Keratinocyte (primary cell): ENCODE data around the gene BRF1. TPM values are rescaled to one million over a fixed set of nuclear protein-coding genes. Genes with fewer than 3 reads are reported as not detected.

Experiments
- DNase-seq: peaks from one replicate; pipeline ENCODE4 v3.0.0-alpha.2; 2011; ENCODE audit warnings: low read depth, missing footprints, low spot score
- FAIRE-seq: peaks from 2 replicates; lab custom pipeline; 2011; peaks lifted over from hg19 to GRCh38; lab: Jason Lieb, UNC
- H2AFZ ChIP-seq: 2 replicates; pipeline ENCODE4 v1.6.0; 2012; ENCODE audit warnings: low read length, control low read depth, inconsistent platforms; ENCODE audit not compliant: control insufficient read depth
- H3K27ac ChIP-seq: 2 replicates; pipeline ENCODE4 v1.5.1; 2011; ENCODE audit warnings: low read length; ENCODE audit not compliant: control insufficient read depth, insufficient read depth
- H3K27me3 ChIP-seq: 3 replicates; pipeline ENCODE4 v1.6.0; 2011; ENCODE audit warnings: low read length; ENCODE audit not compliant: control insufficient read depth, insufficient read depth; ENCODE audit errors: extremely low read depth
- H3K36me3 ChIP-seq, 2 experiments: 2 replicates in 1 of 2; 3 replicates in 1 of 2; pipeline ENCODE4 v1.5.1; 2011; ENCODE audit warnings: low read length in 2 of 2, mild to moderate bottlenecking in 1 of 2; ENCODE audit not compliant: control insufficient read depth in 2 of 2, insufficient read depth in 2 of 2; ENCODE audit errors: extremely low read depth in 1 of 2
- H3K4me1 ChIP-seq: 3 replicates; pipeline ENCODE4 v1.5.1; 2011; ENCODE audit warnings: low read length; ENCODE audit not compliant: control insufficient read depth, insufficient read depth; ENCODE audit errors: extremely low read depth
- H3K4me2 ChIP-seq: 3 replicates; pipeline ENCODE4 v1.6.0; 2011; ENCODE audit warnings: low read depth, low read length; ENCODE audit not compliant: control insufficient read depth, insufficient read depth; ENCODE audit errors: extremely low read depth
- H3K4me3 ChIP-seq, 3 experiments: fragments of 200-600 bp in 1 of 3; sonication (generic) in 1 of 3; 2 replicates in 2 of 3; 3 replicates in 1 of 3; pipeline ENCODE4 v1.5.1; 2011 to 2016; ENCODE audit warnings: low read length in 3 of 3, mild to moderate bottlenecking in 3 of 3, control low read depth in 2 of 3, inconsistent platforms in 1 of 3, low read depth in 1 of 3, mixed read lengths in 1 of 3, mixed run types in 1 of 3, moderate library complexity in 1 of 3; ENCODE audit not compliant: control insufficient read depth in 2 of 3, insufficient read depth in 2 of 3; ENCODE audit errors: extremely low read depth in 1 of 3
- H3K79me2 ChIP-seq: 2 replicates; pipeline ENCODE4 v1.6.0; 2012; ENCODE audit warnings: low read length; ENCODE audit not compliant: control insufficient read depth, insufficient read depth
- H3K9ac ChIP-seq: 3 replicates; pipeline ENCODE4 v1.6.0; 2011; ENCODE audit warnings: low read length; ENCODE audit not compliant: control insufficient read depth, insufficient read depth; ENCODE audit errors: extremely low read depth
- H3K9me1 ChIP-seq: 3 replicates; pipeline ENCODE4 v1.6.0; 2011; ENCODE audit warnings: low read length; ENCODE audit not compliant: control insufficient read depth, insufficient read depth; ENCODE audit errors: extremely low read depth
- H3K9me3 ChIP-seq: 2 replicates; pipeline ENCODE4 v1.5.1; 2012; ENCODE audit warnings: low read depth, low read length; ENCODE audit not compliant: control insufficient read depth
- H4K20me1 ChIP-seq: 3 replicates; pipeline ENCODE4 v1.6.0; 2011; ENCODE audit warnings: low read length; ENCODE audit not compliant: control insufficient read depth, insufficient read depth; ENCODE audit errors: extremely low read depth
- CTCF ChIP-seq, 3 experiments: IDR thresholded peaks in 1 of 3; conservative IDR thresholded peaks in 1 of 3; optimal IDR thresholded peaks in 1 of 3; 2 replicates in 2 of 3; 3 replicates in 1 of 3; pipeline versions ENCODE3 to v1.5.1; 2011; ENCODE audit warnings: low read length in 3 of 3, mild to moderate bottlenecking in 3 of 3, moderate library complexity in 2 of 3, control low read depth in 1 of 3, inconsistent platforms in 1 of 3; ENCODE audit not compliant: insufficient read depth in 2 of 3; ENCODE audit errors: extremely low read depth in 1 of 3
- EZH2 ChIP-seq: IDR thresholded peaks from one replicate; pipeline ENCODE4 v1.6.1; 2012; ENCODE audit warnings: inconsistent platforms, mild to moderate bottlenecking, low read length, moderate library complexity
- dilution Hi-C: fragments of 300-500 bp; cut with MboI; formaldehyde crosslinking; loops from one replicate; pipeline ENCODE4 v1.7.0; 2020; ENCODE audit warnings: low sequenced_read_pairs; ENCODE audit not compliant: extremely low pct_ligation_motif_present
- polyA plus RNA-seq, 5 experiments: library from polyadenylated mRNA; depleted of rRNA in 3 of 5; stranded (reverse) in 3 of 5; stranded (forward) in 1 of 5; unstranded in 1 of 5; fragments of >200 nt; gene quantifications; 1 replicate in 1 of 5; 2 replicates in 3 of 5; 3 replicates in 1 of 5; pipeline versions ENCODE4 v1.2.1 to v1.2.3, GENCODE V29; 2011 to 2012; ENCODE audit warnings: missing spikeins in 2 of 5, low read depth in 1 of 5, low replicate concordance in 1 of 5

Gene BRF1
- polyA plus RNA-seq, 1 donor (not counting 4 experiments of a cell fraction or from before 2014, with no cell fraction given): 6.5 TPM

GRCh38 chr14:105163040-105163742 is 137.6 kb downstream of the BRF1 start:
- dilution Hi-C loops: no loop called here
- peaks cover 6% of the 10 kb centered on the region for H3K9me1 ChIP-seq
- FAIRE-seq: no peak
- no peak overlapping the region for H3K4me3 ChIP-seq
- H3K79me2 ChIP-seq: peaks cover 81% of the 10 kb centered on the region
- no peak overlapping the region for H2AFZ ChIP-seq
- no peak overlapping the region for H3K4me2 ChIP-seq
- no peak overlapping the region for H3K9ac ChIP-seq
- peaks cover 2 to 3% of the 10 kb centered on the region in 2 experiments for H3K36me3 ChIP-seq
- H3K9me3 ChIP-seq: no peaks in the 10 kb centered on the region
- no peak overlapping the region for H3K27ac ChIP-seq
- TF ChIP-seq CTCF (optimal IDR thresholded peaks at IDR 0.05 in 1 of 3, IDR thresholded peaks at IDR 0.05 in 1 of 3, conservative IDR thresholded peaks at IDR 0.05 in 1 of 3; ENCODE audit: extremely low read depth in 1 of 3, insufficient read depth in 2 of 3, low read length in 3 of 3): no peak
- TF ChIP-seq EZH2: no peak
- H3K27me3 ChIP-seq: no peaks in the 10 kb centered on the region
- H4K20me1 ChIP-seq: peaks cover 39% of the 10 kb centered on the region
- DNase-seq: no peak
- peaks cover 39% of the 10 kb centered on the region for H3K4me1 ChIP-seq

GRCh38 chr14:105162669-105162979 is 138.2 kb downstream of the BRF1 start:
- Histone ChIP-seq H3K4me2 (no peak overlapping the region), H3K36me3 (peaks cover 2 to 5% of the 10 kb centered on the region in 2 experiments), H2AFZ (no peak overlapping the region), H3K27me3 (no peaks in the 10 kb centered on the region), H3K27ac (no peak overlapping the region), H3K79me2 (peaks cover 86% of the 10 kb centered on the region), H3K9me3 (no peaks in the 10 kb centered on the region), H3K4me1 (peaks cover 39% of the 10 kb centered on the region), H3K9me1 (peaks cover 6% of the 10 kb centered on the region), H3K4me3 (no peak overlapping the region), H4K20me1 (peaks cover 43% of the 10 kb centered on the region), H3K9ac (no peak overlapping the region)
- FAIRE-seq (no peak), DNase-seq (no peak)
- dilution Hi-C loops: no loop called here
- TF ChIP-seq CTCF (optimal IDR thresholded peaks at IDR 0.05 in 1 of 3, IDR thresholded peaks at IDR 0.05 in 1 of 3, conservative IDR thresholded peaks at IDR 0.05 in 1 of 3; ENCODE audit: extremely low read depth in 1 of 3, insufficient read depth in 2 of 3, low read length in 3 of 3) (no peak), EZH2 (no peak)
